HG02610 (cell line): Measurements from ENCODE around the gene GID8.

ENCODE experiments used
- ATAC-seq: cut with Tn5 transposase; IDR thresholded peaks from one replicate; pipeline ENCODE4 v1.9.1; 2021; ENCODE audit warnings: mild to moderate bottlenecking, moderate library complexity; ENCODE audit not compliant: unreplicated experiment

GID8 gene

DNA sequence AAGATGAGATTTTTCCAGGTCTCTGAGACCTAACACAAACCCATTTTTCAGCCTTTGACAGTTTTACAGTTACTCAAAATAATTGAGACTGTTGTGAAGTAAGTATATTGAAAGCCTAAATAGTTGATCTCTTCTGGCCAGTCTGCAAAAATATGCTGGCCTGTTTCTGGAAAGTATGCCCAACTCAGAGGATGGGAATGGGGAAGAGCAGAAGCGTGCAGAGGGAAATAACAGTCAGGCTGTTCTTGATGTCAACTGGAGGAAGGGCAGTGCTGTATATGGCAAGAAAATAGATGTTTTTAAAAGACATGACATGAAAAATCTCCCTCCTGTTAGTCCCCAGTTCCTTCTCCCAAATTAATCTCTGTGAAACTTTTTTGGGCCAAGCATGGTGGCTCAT is 3.8 kb downstream of the GID8 start:
- ATAC-seq: no peak

DNA sequence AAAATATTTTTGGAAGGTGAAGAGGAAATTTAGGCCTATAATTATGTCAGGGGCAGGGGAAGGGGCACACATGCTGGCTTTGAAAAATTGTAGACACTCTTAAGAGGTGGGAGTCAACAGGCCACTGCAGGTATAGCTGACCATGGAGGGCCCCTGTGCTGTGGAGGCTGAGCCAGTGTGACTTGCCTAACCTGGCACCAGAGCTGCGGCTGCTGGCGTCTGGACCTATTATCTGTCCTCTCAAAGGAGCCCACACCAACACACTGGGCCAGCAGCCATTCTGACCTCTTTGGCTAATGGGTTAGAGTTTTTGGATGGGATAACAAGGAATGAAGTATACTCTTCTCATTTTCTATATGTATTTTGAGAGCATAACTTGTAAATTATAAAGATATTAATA is 4.5 kb downstream of the GID8 start:
- no peak for ATAC-seq

DNA sequence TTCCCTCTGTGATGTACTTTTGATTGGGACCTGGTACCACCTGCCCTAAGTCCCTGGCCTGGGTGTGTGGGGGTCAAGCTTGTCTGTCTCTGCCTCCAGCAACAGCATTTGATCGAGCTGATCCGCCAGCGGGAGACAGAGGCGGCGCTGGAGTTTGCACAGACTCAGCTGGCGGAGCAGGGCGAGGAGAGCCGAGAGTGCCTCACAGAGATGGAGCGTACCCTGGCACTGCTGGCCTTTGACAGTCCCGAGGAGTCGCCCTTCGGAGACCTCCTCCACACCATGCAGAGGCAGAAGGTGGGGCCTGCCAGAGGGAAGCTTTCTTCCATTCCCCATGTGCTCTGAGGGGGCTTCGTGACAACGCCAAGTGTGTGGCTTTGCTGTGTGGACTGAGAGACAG is 5.4 kb downstream of the GID8 start:
- ATAC-seq: no peak

DNA sequence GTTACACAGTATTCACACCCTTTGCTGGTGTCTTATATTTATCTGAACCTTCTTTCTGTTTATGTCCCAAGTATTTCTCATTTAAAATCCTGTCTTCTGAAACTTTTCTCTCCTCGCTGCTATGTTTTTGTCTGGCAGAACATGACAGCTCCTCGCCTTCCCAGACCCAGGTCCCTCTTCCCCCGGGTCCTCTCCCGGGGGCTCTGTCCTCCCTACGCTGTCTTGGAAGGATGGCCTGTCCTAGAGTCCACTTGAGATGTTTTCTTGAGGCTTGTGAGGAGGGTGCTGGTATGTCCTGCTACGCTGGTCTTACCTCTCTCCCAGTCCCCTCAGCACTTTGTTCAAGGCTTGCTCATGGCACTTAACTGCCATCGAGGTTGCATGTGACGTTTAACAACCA is 6.2 kb downstream of the GID8 start:
- ATAC-seq: no peak

DNA sequence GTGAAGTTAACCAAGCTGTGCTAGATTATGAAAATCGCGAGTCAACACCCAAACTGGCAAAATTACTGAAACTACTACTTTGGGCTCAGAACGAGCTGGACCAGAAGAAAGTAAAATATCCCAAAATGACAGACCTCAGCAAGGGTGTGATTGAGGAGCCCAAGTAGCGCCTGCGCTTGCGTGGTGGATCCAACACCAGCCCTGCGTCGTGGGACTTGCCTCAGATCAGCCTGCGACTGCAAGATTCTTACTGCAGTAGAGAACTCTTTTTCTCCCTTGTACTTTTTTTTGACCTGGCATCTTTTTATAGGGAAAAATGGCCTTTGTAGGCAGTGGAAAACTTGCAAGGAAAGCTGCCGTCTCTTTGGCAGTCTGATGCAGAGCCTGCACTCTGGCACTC is 6.8 kb downstream of the GID8 start:
- ATAC-seq: no peak

DNA sequence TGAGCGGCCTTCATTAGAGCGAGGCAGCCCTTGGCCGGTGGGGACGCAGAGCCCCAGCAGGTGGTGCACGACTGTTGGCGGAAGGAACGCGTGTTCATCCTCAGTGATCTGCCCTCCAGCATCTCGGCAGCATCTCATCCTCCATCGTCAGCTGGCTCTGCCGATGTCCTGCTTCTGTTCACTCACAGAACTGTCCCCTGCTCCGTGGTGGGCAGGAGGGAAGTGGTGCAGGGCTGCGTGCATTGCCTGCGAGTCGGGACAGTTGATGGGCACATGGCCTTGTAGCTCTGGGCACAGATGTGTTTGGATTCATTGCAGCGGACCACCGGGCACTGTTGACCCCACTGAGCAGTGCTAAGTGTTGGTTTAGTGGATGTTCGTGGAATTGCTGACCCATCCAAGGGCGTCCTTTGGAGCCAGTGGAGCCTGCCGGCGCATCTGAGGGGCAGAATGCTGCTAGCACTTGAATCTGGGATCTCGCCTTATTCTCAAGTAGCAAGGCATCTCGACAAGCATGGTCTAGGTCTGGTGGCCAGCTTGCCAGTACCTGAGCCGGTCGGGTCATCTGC is 7.9 kb downstream of the GID8 start:
- ATAC-seq: no peak

DNA sequence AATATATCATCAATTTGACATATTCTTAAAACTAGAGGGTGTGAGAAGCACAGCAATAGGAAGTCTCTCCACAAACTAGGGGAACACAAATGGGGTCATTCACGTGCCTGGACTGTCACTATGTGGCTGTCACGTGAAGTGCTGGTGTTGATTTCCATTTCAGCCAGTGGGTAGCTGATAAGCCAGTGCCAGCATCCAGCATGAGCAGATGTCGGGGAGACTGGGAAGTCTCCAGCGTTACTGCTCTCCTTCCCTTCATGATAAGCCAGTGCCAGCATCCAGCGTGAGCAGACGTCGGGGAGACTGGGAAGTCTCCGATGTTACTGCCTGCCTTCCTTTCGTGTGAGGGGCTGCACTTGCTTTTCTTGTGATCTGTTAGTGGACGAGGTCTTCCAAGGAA is 9.0 kb downstream of the GID8 start:
- no peak for ATAC-seq

DNA sequence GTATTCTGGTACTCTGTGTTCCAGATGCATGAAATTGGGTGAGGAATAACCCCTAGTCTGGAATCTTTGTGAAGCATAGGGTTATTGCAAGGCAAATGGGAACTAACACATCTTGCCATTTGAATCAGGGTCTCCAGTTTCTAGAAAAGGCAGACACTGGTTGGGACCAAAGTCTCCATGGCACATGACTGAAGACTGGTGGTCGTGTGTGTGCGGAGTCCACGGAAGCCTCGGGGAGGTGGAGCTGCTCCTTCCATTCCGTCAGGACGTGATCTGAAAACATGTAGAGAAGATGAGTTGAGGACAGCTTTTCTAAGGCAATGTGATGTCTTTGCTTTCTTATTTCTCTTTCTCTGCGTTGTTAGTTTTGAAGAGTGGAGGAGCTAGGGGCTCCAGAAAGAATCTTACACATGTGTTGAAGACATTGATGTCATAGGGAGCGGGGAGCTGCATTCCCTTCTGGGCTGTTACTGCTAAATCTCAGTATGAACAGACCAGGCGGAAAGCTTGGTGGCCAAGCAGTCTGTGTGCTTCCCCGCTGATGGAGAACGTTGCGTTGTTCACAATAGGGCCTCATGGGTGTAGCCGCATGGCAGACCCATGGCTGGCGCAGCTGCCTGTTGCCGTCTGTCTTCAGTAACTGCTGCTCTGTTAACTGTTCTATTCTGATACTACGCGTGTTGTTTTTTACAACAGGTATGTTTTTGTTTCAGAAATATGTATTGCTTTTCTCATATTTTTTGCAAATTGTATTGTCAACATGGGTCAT is 9.8 kb downstream of the GID8 start:
- ATAC-seq: no peak

DNA sequence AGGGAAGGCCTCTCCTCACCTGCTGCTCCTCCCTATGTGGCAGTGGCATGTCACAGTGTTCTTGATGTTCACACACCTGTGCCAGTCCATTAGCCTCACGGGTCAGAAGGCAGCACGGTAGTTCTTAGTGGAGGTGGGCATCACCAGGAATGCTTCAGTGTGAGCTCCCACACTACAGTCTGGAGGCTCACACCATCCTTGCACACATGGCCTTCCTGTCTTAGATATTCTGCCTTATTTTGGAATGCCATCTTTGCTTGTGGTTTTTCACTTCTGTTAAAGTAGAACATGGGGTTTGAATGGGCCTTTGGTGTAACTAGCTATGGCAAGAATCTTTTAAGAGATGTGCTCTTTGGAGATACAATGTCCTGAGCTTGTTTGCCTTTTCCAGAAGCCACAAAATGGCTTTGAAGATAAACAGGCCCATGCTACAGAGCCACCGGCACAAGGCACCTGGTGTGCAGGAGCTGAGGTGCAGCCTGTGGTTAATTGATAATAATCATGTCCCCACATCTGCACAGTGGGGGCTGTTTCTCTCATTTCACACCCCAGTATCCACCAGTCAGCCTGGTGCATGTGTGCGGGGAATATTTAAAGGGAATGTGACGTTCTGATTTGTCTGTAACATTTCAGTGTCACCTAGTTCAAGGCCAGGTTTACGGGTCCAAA is 11.3 kb downstream of the GID8 start:
- ATAC-seq: no peak

DNA sequence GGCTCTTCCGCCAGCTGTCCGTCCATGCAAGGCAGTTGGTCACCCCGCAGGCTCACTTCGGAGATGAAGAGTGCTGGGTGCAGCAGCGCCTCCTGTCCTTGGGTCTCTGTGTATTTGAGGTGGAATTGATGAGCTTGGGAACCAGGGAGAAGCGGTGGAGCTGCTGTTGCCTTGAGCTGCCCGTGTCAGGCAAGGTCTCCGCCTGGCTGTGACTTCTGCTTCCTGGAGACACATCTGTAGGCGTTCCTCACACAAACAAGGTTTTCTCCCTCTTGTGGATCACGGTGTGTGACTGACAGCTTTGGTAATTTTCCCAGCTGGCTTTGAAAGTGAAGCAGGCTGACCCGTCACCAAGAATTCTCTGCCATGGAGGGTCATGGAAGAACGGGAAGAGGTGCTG is 12.0 kb downstream of the GID8 start:
- ATAC-seq: no peak

DNA sequence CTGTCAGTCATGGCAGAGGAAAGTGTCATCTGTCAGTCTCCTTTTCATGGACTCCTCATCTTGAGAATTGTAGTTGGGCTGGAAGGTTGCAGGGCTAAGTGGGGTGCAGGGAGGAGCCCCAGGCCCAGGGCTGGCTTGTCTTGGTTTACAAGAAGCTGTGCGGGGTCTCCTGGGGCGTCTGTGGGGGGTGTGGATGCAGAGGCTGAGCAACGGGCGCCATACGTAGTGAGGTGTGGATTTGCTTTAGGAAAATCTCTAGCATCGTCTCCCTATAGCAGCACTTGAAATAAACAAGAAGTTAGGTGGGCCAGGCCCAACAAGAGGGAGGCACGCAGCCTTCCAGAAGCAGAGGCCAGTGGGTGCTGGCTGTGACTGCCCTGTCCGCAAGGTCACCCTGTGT is 12.8 kb downstream of the GID8 start:
- ATAC-seq: no peak

DNA sequence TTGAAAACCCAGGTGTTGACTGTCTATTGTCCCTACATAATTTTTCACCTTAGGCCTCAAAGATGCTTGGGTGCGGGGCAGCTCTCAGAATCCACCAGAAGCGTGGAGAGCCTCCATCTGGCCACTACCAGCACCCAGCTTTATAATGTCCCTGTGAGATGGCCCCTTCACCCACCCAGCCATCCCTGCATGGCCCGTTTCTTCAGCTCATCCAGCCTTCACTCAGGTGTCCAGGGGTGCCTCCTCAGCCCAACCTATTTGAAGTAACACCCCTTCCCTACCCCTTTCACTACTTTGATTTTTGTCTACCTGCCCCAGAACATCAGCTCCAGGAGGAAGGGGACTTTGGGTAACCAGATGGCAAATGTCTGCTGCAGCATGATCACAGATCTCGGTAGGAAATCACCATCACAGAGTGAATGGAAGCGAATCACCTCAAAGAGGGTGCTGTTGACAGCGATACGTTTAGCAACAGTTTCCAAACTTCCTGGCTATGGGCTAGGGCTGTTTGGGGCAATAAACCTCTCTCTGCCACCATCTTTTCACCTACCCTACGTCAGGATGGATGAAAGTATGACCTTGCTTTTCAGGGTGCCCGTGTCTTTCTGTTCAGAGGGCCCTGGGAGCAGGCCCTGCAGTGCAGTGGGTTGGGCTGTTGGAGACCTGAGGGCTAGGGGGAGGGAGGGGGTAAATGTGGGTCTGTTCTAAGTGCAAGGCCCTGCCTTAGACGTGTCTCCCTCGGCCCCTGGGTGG is 13.4 kb downstream of the GID8 start:
- no peak for ATAC-seq

DNA sequence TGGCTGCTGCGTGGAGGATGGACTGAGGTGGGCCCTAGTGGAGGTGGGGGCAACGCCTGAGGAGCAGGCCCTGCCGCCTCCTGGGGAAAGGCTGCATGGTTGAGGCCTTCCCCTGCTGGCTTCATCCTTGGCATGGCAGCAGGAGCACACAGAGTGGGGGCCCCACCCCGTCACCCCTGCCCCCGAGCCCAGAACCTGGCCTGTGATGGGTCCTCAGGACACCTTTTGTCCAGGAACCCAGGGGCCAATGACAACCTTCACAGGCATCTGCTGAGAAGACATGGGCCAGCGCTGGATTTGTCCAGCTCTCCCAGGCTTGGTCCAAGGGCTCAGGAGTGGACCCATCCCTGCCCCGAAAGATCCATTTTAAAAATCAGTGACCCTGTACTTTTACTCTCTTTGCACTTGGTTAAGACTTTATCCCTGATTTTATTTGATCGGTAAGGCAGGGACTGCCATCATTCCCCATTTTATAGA is 14.0 kb downstream of the GID8 start:
- ATAC-seq: no peak

DNA sequence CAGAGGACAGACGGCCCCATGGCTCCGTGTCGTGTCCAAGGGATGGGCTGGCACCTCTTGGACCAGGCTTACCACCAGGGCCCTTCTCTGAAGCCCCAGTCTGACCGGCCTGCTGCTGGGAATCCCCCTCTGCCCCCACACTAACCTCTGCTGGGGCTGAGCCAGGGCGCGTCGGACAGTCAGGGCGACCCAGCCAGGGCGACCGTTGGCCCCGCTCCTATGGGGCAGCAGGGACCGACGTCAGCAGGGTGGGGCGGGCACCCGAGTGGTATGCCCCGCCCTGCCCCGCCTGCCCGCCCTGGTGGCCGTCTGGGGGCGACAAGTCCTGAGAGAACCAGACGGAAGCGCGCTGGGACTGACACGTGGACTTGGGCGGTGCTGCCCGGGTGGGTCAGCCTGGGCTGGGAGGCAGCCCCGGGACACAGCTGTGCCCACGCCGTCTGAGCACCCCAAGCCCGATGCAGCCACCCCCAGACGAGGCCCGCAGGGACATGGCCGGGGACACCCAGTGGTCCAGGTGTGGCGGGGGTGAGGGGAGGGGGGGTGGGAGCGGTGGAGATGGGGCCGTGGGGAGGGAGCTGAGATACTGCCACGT is 14.5 kb downstream of the GID8 start, which contains the start of gene SLC17A9:
TSS of gene SLC17A9 (plus strand) at position 337 of the 595 bp plus-strand sequence. CDS start at position 459, 122 bp downstream.
- ATAC-seq: peak; percentile 54

DNA sequence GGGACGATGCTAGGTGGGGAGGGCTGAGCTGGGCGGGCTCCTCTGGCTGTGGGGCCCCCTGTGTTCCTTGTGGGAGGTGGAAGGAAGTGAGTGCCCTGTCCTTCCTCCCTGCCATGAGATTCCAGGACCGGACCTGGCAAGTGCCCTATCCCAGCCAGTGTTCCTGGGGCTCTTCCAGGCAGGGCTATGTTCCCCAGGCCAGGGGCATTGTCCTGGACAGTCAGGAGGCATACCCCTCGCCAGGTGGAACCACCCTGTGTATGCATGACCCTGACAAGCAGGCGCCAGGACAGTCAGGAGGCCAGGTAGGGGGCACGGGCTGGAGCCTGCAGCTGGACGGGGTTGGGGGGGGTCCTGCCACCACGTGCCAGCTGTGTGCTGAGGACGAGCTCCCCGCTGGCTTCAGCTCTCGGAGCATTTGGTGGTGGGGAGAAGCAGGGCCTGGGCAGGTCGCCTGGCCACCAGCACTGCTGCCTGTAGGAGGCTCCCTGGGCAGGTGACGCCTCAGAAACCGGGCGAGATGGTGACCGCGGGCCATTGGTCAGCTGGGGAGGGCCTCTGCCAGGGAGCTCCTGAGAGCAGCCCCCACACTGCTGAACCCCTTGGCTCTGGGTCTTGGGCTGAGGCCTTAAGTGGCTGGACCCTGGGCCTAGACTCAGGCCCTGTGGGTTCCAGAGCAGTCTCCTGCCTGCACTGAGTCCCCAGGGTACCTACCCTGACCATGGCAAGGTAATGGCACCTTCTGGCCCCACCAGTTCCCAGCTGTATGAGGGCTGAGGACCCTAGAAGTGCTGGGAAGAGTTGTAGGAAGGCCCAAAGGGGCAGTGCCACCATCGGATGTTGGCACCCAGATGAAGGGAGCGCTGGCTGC is 15.3 kb downstream of the GID8 start:
- no peak for ATAC-seq

DNA sequence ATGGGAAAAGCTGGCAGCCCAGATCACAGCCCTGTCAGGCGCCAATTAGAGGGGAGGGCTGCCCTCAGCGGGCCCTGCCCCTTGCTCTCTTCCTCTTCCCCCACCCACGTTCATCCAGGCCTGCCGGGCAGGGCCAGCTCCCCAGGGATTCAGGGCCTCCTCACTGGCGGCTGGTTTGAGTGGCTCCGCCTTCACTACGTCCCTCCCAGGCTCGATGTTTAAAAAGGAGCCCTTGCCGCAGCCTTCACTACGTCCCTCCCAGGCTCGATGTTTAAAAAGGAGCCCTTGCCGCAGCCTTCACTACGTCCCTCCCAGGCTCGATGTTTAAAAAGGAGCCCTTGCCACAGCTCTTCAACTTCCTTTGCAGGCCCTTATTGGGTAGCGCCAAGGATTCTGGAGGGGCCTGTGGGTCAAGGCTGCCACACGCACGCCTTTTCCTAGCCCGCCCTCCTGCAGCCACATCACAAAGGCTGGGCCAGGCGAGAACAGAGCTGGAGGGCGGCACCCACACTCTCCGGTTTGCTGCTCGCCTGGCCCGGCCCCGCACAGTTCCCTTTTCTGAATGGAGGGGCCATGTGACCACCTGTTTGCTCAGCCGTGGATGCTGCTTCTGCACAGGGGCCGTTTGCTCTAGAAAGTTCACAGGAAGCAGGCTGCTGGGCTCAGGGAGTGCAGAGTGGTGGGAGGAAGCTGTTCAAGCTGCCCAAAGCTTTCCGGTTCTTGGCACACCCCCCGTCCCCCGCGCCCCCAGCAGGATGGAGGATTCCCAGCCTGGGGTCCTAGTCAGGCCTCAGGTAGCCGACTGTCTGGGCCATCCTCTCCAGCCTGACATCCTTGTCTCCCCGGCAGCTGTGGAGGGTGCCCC is 16.1 kb downstream of the GID8 start:
- ATAC-seq: peak; percentile 73

DNA sequence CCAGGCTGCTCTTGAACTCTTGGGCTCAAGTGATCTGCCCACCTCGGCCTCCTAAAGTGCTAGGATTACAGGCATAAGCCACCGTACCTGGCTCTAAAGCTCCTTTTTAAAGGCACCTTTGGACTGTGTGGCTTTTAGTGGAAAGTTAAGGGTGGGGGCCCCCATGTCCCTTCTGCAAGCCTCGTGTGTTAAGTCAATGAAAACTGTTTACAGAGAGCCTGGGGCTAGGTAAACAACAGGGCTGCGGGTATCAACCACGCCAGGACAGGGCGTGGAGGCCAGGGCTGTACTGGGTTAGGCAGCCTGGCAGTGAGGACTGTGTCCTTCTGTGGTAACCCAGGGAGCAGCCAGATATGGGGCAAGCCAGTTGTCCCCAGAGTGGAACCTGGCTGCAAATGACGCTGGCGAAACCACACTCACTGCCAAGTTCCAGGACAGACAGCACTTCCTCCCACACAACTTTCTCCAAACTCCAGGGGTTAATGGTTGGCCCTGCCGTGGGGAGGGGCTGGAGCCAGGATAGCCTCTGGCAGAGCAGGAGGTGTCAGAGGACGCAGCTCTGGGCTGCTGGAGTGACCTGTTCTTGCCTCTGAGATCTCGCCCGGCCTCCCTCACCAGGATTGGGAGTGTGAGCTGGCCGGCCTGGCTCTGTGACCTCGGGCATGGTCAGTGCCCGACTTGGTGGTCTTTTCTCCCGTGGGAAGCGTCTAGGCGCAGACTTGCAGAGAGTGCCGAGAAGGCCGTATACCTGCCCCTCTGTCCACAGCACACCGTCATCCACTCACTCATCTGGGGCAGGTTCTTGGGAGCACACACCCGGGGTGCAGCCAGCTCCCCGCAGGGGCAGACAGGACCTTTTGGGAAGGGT is 17.8 kb downstream of the GID8 start:
- no peak for ATAC-seq
